H1 (cell line): Measurements from ENCODE around the gene RAD23B. TPM values are rescaled to one million over a fixed set of nuclear protein-coding genes. Genes with fewer than 3 reads are reported as not detected.

Experiments
- CREB1 ChIP-seq: IDR thresholded peaks from 2 replicates; pipeline ENCODE4 v1.6.1; 2012; ENCODE audit warnings: inconsistent platforms
- EGR1 ChIP-seq: IDR thresholded peaks from 2 replicates; pipeline ENCODE4 v1.6.1; 2011; ENCODE audit warnings: low read depth, low read length, borderline replicate concordance
- EP300 ChIP-seq, 2 experiments: IDR thresholded peaks; 1 replicate in 1 of 2; 2 replicates in 1 of 2; pipeline ENCODE4 v1.6.1; 2011 to 2012; ENCODE audit warnings: low read depth in 2 of 2, low read length in 2 of 2, mild to moderate bottlenecking in 2 of 2, borderline replicate concordance in 1 of 2, inconsistent platforms in 1 of 2, moderate library complexity in 1 of 2
- HDAC2 ChIP-seq, 2 experiments: fragments of 300-600 bp in 1 of 2; sonication (generic) in 1 of 2; IDR thresholded peaks; 2 replicates each; pipeline ENCODE4 v1.6.1; 2011 to 2012; ENCODE audit warnings: low read depth in 2 of 2, low read length in 2 of 2, mild to moderate bottlenecking in 2 of 2, moderate library complexity in 2 of 2, borderline replicate concordance in 1 of 2, inconsistent platforms in 1 of 2
- SP2 ChIP-seq: IDR thresholded peaks from 2 replicates; pipeline ENCODE4 v1.6.1; 2012; ENCODE audit warnings: mild to moderate bottlenecking, low read length, inconsistent platforms
- TEAD4 ChIP-seq: IDR thresholded peaks from 2 replicates; pipeline ENCODE4 v1.6.1; 2012; ENCODE audit warnings: low read depth, low read length, inconsistent platforms, mixed read lengths
- polyA plus RNA-seq, 7 experiments: library from polyadenylated mRNA; depleted of rRNA in 3 of 7; stranded (reverse) in 5 of 7; unstranded in 2 of 7; fragments of >200 nt in 5 of 7; fragments of 200-250 nt in 2 of 7; gene quantifications; 1 replicate in 5 of 7; 2 replicates in 1 of 7; 4 replicates in 1 of 7; pipeline versions ENCODE4 v1.2.1 to v1.2.3, GENCODE V29; 2011 to 2013; ENCODE audit warnings: missing spikeins in 2 of 7, mixed read lengths in 2 of 7
- total RNA-seq: library from RNA; stranded (reverse); fragmentation: NEBNext Ultra II Directional; extraction: Animal tissue kit (Norgen Biotek cat#: 25700); gene quantifications from 2 replicates; pipeline ENCODE4 v1.2.1, GENCODE V29; 2021
- TF ChIP-seq, protein P1 (sequence below): fragments of 300-600 bp; sonication (generic); IDR thresholded peaks from 2 replicates; pipeline ENCODE4 v1.7.1; 2012; ENCODE audit warnings: low read length, moderate library complexity, mild to moderate bottlenecking, inconsistent platforms; ENCODE audit not compliant: insufficient replicate concordance

Gene RAD23B
- total and polyA plus RNA-seq, 2 of the 8 experiments (the other 6 are each of a cell fraction or from before 2014, with no cell fraction given) = 97.1 to 165 TPM

DNA sequence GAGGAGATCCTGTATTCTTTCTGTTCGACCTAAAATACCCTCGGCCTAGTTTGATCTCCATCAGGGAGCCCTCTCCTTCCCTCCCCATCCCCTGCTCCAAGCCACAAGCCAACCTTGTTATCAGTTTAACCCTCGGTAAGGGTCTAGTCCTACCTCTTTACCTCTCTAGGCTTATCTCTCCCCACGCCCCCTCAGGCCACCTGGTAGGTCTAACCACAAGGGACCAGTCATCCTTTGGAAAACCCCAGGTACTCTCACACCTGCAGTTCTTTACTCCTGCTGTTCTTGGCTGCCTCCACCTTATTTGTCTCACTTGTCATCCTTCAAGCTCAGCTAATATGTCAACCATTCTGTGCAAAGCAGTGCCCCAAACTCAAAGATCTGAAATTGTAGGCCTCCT, 78.7 kb downstream of the RAD23B start (continued):
- TF ChIP-seq, protein P1, sequence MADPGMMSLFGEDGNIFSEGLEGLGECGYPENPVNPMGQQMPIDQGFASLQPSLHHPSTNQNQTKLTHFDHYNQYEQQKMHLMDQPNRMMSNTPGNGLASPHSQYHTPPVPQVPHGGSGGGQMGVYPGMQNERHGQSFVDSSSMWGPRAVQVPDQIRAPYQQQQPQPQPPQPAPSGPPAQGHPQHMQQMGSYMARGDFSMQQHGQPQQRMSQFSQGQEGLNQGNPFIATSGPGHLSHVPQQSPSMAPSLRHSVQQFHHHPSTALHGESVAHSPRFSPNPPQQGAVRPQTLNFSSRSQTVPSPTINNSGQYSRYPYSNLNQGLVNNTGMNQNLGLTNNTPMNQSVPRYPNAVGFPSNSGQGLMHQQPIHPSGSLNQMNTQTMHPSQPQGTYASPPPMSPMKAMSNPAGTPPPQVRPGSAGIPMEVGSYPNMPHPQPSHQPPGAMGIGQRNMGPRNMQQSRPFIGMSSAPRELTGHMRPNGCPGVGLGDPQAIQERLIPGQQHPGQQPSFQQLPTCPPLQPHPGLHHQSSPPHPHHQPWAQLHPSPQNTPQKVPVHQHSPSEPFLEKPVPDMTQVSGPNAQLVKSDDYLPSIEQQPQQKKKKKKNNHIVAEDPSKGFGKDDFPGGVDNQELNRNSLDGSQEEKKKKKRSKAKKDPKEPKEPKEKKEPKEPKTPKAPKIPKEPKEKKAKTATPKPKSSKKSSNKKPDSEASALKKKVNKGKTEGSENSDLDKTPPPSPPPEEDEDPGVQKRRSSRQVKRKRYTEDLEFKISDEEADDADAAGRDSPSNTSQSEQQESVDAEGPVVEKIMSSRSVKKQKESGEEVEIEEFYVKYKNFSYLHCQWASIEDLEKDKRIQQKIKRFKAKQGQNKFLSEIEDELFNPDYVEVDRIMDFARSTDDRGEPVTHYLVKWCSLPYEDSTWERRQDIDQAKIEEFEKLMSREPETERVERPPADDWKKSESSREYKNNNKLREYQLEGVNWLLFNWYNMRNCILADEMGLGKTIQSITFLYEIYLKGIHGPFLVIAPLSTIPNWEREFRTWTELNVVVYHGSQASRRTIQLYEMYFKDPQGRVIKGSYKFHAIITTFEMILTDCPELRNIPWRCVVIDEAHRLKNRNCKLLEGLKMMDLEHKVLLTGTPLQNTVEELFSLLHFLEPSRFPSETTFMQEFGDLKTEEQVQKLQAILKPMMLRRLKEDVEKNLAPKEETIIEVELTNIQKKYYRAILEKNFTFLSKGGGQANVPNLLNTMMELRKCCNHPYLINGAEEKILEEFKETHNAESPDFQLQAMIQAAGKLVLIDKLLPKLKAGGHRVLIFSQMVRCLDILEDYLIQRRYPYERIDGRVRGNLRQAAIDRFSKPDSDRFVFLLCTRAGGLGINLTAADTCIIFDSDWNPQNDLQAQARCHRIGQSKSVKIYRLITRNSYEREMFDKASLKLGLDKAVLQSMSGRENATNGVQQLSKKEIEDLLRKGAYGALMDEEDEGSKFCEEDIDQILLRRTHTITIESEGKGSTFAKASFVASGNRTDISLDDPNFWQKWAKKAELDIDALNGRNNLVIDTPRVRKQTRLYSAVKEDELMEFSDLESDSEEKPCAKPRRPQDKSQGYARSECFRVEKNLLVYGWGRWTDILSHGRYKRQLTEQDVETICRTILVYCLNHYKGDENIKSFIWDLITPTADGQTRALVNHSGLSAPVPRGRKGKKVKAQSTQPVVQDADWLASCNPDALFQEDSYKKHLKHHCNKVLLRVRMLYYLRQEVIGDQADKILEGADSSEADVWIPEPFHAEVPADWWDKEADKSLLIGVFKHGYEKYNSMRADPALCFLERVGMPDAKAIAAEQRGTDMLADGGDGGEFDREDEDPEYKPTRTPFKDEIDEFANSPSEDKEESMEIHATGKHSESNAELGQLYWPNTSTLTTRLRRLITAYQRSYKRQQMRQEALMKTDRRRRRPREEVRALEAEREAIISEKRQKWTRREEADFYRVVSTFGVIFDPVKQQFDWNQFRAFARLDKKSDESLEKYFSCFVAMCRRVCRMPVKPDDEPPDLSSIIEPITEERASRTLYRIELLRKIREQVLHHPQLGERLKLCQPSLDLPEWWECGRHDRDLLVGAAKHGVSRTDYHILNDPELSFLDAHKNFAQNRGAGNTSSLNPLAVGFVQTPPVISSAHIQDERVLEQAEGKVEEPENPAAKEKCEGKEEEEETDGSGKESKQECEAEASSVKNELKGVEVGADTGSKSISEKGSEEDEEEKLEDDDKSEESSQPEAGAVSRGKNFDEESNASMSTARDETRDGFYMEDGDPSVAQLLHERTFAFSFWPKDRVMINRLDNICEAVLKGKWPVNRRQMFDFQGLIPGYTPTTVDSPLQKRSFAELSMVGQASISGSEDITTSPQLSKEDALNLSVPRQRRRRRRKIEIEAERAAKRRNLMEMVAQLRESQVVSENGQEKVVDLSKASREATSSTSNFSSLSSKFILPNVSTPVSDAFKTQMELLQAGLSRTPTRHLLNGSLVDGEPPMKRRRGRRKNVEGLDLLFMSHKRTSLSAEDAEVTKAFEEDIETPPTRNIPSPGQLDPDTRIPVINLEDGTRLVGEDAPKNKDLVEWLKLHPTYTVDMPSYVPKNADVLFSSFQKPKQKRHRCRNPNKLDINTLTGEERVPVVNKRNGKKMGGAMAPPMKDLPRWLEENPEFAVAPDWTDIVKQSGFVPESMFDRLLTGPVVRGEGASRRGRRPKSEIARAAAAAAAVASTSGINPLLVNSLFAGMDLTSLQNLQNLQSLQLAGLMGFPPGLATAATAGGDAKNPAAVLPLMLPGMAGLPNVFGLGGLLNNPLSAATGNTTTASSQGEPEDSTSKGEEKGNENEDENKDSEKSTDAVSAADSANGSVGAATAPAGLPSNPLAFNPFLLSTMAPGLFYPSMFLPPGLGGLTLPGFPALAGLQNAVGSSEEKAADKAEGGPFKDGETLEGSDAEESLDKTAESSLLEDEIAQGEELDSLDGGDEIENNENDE = no peak
- no peak for TF ChIP-seq EP300 (IDR thresholded peaks at IDR 0.05; ENCODE audit: borderline replicate concordance in 1 of 2, low read depth in 2 of 2, low read length in 2 of 2)
- no peak for TF ChIP-seq SP2
- no peak for TF ChIP-seq CREB1
- TF ChIP-seq TEAD4 = no peak
- no peak for TF ChIP-seq HDAC2 (IDR thresholded peaks at IDR 0.05; ENCODE audit: borderline replicate concordance in 1 of 2, low read depth in 2 of 2, low read length in 2 of 2)
- no peak for TF ChIP-seq EGR1
- TF ChIP-seq, all 59 proteins: peak for 0
